Urothelium cell line (cell line): ENCODE results near the gene KCNN3.
"Not testable (repeated sequence)": the region's sequence is repeated elsewhere in the genome, so short reads cannot be mapped to it uniquely, and the experiment has no call there.

Experiments
- DNase-seq: peaks from one replicate; pipeline ENCODE4 v3.0.0; 2011; ENCODE audit warnings: low spot score, mixed read lengths
- FAIRE-seq: peaks from 2 replicates; lab custom pipeline; 2011; peaks lifted over from hg19 to GRCh38; lab: Jason Lieb, UNC

The KCNN3 gene

DNA sequence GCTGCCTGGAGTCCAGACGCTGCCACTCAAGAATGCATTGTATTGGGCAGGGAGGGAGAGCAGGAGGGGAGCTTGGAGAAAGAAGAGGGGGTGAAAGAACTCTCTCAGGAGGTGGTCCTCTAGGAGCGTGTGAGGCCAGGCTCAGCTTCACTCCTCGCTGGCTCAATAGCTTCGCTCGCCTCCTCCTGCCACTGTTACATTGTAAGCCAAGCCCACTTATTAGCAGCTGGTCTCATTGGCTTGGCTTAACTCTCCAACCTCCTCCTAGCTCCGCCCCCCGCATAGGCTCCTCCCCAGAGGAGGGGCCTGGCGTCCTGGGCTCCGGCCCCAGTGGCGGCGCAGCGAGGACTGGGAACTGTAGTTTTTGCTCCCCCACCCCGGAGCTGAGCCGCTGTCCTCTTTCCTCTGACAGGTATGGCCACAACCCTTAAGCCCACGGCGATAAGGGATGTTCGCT lies at the start of gene KCNN3:
Gene KCNN3 (minus strand): TSS at position 167 of the 457 bp plus-strand sequence. CDS start 317 bp downstream, outside the sequence.
- DNase-seq (no peak), FAIRE-seq (no peak)

DNA sequence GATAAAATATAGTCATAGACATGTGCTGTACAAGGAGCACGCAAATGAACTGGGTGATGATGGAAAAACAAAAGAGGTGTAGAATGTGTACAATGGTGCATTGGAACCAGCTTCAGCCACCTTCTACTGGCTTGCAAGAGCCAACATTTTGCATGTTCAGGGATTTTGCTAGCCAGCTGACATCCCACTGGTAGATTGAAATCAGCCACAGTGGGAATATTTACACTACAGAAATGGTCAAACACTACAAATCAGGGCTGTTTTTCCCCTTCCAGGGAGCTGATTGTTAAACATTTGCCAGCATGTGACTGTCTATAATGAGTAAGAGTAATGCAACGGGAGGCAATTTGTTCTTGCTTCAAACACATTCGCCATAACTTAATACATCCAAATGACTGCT lies 43.2 kb upstream of the KCNN3 start:
- no peak for FAIRE-seq

GRCh38 chr1:154912755-154913154 lies 42.7 kb upstream of the KCNN3 start:
- DNase-seq (no peak), FAIRE-seq (no peak)

More for the DNA sequence above, 43.2 kb upstream of the KCNN3 start:
- DNase-seq, result no peak

- DNase-seq (no peak), FAIRE-seq (peak; percentile 27)
These were observed 41.8 kb upstream of the KCNN3 start for GRCh38 chr1:154911691-154912550.

DNA sequence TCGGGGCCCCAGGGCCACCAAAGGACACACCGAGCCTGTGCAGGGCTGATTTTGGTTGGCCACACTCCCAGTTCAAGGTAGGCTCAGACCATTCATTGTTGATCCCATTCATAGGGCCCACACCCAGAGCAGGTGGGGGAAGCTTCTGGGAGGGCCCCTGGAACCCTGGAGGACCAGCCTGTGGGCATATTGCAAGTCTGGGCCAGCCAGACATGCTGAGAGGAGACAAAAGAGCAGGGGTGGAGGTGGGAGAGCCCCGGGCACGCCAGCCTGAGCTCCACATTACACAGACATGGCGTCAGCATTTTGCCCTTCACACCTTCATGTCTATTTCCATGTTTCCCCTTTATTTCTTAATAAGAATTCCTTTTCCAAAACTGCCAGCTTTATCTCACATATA lies 40.8 kb upstream of the KCNN3 start:
- FAIRE-seq, result no peak
- DNase-seq, result no peak

DNA sequence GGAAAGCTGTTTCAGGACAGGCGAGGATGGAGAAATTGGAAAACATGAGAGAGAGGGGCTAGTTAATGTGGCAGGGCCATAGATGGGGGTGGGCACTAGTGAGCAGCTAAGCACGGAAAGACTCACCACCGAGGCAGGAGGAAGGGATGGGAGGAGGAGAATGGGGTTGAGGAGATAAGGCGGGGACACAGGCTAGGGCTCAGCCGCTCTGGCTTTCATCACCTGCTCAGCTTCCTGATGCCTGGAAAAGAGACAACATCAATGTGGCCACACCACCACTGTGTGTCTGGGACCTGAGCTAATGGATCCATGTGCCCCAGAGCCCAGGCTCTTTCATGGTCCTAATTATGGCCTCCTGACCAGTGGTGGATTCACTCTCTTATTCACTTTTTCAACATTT lies 38.9 kb upstream of the KCNN3 start:
- DNase-seq (no peak), FAIRE-seq (no peak)

DNA sequence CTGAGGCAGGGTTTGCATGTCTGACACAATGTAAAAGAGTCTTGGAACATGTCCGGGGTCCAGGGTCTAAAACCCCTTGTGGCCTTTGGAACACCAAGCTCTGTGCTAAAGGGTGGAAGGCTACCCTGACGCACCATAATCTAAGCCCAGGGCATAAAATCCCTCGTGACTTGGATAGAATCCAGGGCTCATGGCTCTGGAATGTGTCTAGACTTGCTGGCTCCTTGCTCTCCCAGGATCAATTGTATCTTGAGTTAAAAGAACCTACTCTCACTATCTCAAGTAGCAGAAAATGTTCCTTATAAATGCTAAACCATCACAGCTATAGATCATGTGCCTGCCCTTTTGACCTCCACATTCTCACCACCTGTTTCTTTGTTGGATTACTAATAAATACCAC lies 38.0 kb upstream of the KCNN3 start:
- not testable (repeated sequence) for DNase-seq, FAIRE-seq

GRCh38 chr1:154906621-154907081 lies 36.6 kb upstream of the KCNN3 start:
- FAIRE-seq, result no peak

DNA sequence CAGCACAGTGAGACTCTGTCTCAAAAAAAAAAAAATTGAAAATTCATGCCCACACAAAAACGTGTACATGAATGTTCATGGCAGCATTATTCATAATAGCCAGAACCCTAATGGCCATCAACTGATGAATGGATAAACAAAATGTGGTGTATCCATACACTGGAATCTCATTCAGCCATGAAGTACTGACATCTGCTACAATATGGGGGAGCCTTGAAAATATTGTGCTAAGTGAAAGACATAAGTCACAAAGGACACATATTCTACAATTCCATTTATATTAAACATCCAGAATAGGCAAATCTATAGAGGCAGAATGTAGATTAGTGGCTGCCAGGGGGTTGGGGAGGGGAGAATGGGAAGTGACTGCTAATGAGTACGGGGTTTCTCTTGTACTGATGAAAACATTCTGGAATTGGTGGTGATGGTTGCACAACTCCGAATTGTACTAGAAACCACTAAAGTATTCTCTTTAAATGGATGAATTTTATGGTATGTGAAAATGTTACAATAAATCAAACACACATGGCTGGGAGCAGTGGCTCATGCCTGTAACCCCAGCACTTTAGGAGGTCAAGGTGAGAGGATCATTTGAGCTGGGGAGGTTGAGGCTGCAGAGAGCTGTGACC lies 33.0 kb upstream of the KCNN3 start:
- no peak for FAIRE-seq
- no peak for DNase-seq

More at GRCh38 chr1:154906621-154907081, 36.6 kb upstream of the KCNN3 start:
- no peak for DNase-seq

GRCh38 chr1:154901591-154901990 lies 31.5 kb upstream of the KCNN3 start:
- no peak for FAIRE-seq
- no peak for DNase-seq

DNA sequence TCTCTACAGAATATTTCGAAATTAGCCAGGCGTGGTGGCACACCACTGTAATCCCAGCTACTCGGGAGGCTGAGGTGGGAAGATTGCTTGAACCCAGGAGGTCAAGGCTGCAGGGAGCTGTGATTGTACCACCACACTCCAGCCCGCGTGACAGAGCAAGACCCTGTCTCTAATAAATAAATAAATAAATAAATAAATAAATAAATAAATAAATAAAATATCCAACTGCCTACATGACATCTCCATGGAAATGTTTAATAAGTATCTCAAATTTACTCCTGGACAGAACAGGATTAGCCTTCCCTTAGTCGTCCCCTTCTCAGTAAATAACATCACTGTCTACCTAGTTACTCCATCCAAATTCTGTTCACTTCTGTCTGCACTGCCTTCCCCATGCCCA lies 29.0 kb upstream of the KCNN3 start:
- DNase-seq (no peak), FAIRE-seq (no peak)

DNA sequence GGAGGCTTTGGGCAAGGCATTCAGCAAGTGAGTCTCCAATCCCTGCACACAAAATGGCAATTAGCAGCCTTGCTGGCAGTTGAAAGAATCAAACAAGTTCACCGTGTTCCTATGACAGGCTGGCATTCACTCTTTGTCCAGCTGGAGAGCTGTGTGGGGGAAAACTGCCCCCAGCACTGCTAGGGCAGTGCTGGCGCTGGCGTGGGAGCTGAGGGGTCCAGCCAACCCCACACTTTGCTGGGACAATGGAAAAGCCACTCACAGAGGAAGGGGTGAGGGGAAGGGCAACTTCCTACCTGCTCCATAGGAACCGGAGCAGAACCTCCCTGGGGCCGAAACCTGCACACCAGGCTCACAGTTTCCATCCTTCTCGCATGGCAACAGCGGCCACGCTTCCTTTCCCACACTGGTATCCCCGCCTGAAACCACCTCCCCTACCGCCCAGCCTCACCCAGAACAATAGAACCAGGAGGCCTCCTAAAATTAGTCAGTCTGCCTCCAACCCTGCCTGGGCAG lies 26.7 kb upstream of the KCNN3 start:
- FAIRE-seq (no peak), DNase-seq (no peak)

- no peak for FAIRE-seq
- DNase-seq, result no peak
These were observed 25.7 kb upstream of the KCNN3 start for GRCh38 chr1:154895798-154896197.

DNA sequence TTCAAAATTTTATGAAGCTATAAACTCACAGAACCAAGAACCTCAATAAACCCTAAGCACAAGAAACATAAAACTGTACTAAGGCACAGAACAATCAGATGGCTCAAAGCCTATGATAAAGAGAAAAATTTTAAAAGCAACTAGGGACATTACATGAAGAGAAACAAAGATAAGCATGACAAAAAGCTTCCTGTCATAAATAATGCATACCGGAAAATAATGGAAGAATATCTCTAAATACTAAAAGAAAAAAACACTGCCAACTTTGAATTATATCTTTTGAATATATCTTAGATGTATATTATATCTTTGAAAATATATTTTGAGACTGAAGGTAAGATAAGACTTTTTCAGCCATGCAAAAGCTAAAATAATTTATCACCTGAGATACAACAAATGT lies 21.4 kb upstream of the KCNN3 start:
- FAIRE-seq (no peak), DNase-seq (no peak)

DNA sequence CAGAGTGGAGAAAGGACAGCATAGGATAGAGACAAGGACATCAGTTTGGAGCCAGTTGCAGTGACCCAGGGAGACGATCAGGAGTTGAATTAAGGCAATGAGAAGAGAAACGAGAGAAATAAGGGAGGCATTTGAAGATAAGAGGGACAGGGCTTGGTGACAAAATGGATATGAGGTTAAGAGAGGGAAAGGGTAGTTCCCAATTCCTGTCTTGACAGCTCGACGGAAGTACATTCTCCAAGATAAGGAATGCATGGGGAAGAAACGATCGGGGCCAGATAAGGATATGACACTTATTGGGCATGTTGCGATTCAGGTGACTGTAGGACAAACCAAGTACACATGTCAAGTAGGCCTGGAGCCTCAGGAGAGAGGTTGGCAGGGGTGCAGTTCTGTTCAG lies 18.7 kb upstream of the KCNN3 start:
- FAIRE-seq (no peak), DNase-seq (no peak)

GRCh38 chr1:154886281-154887015 lies 16.4 kb upstream of the KCNN3 start:
- no peak for FAIRE-seq

GRCh38 chr1:154884869-154885701 lies 15.0 kb upstream of the KCNN3 start:
- no peak for DNase-seq
- no peak for FAIRE-seq

More at GRCh38 chr1:154886281-154887015, 16.4 kb upstream of the KCNN3 start:
- DNase-seq, result no peak

DNA sequence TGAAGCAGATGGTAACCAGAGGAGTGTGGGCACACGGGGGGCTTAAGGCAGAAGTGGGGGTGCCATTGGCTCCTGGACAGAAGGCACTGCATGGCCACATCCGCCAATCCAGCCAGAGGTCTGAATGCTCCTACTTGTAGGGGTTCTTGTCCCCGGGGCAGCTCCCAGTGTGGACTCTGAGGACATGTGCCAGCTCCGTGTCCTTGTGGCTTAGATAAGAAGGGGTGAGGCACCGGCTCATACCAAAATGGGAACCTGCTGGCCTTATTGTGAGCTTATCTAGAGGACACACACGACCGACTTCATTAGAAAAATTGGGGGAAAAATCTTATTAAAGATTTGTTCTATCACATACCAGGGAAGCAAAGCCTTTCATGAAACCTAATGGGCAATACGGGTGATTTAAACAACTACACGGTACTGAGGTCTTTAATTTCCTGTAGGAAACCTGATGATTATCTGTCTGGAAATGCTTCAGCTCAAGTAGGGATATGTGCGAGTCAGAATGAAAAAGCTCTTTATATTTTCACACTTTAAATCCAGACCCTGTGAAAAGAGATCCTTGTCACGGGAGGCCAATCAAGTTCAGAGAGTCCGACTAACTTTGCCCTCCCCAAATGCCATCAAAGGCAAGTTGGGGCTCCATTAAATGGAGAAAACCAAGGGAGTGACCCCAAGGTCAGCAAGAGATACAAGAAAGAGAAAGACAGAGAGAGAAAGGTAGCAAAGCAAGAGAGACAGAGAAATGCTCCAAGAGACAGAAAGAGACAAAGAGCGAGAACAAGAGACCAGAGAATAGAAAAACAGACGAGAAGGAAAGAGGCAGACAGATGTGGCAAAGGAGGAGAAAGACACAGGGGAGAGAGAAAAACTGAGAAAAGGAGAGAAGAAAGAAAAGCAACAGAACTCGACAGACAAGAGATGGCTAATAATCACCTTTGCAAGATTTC lies 14.1 kb upstream of the KCNN3 start:
- DNase-seq (no peak), FAIRE-seq (no peak)
